Mesangial cell (primary cell): ENCODE data around the gene NR2F1-AS1. TPM values are rescaled to one million over a fixed set of nuclear protein-coding genes. Genes with fewer than 3 reads are reported as not detected.

ENCODE experiments used
- total RNA-seq: library from RNA; depleted of rRNA; stranded (reverse); fragments of >200 nt; gene quantifications from 2 replicates; pipeline ENCODE4 v1.2.3, GENCODE V29; 2015

NR2F1-AS1 gene
- 6.5 and 11.0 TPM in 2 replicates for total RNA-seq

DNA sequence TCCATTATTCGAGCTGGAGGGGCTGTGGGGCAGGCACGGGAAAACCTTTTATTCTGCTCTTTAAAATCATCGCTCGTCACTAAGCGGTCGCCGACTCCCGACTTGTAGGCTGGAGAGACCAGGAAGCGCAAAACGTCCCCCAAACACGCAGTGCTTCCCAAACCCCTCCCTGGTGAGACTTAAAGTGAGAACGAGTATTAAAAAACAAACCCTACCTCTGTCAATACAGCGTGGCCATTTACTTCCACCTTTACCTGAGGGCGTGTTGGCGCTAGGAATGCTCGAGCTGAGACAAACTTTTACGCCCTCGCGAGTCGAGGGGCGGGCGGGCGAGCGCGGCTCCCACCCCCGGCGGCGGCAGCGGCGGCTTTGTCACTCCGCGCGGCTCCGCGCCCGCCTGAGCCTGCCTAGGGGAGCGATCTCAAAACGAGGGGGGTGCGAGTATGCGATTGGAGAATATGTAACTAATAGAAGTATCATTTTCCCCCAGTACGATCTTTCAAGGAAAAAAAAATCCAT lies at the start of gene NR2F1-AS1:
Gene NR2F1-AS1, minus strand, starts transcription at position 293 of the 519 bp plus-strand sequence.

DNA sequence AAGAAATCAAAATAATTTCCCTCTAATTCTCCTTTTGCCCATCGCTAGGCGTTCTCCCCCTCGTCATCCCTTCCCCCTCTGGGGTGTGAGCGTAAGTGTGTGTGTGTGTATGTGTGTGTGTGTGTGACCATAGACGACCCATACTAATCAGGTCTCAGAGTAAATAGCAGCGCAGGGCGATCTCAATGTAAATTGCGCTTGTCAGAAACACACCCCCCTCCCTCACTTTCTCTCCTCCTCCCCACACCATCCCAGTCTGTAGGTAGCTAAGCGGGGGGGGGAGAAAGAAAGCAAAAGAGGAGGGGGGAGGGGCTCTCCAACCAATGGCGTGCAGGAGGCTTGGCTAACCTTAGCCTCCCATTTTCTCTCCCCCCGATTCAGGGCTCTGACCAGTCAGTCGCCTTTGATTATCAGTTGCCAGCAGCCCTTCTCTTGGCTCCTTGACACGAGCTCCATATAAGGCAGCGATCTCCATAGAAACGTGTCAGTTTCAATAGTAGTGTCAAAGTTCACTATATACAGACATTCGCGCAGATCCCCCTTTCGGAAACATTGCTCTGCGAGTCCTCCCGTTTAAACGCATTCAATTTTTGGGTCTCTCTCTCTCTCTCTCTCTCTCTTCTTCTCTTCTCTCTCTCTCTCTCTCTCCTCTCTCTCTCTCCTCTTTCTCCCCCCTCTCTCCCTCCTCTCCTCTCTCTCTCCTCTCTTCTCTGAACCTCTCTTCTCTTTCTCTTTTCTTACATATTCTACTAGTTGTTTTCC lies 1.8 kb upstream of the NR2F1-AS1 start, which contains the start of gene NR2F1:
Gene NR2F1, plus strand, starts transcription at position 546 of the 762 bp plus-strand sequence. CDS start 1,802 bp downstream, outside the sequence.

Other genes with a start within 250 kb of the NR2F1-AS1 start
- 42.4 and 71.4 TPM in 2 replicates for gene NR2F1, start 2.0 kb upstream of the NR2F1-AS1 start, total RNA-seq
- 0.16 and 0.25 TPM in 2 replicates for gene POU5F2, start 160.4 kb upstream of the NR2F1-AS1 start, total RNA-seq